Caco-2 (cell line): ENCODE results near the gene ENTR1. TPM values are rescaled to one million over a fixed set of nuclear protein-coding genes. Genes with fewer than 3 reads are reported as not detected.

Source experiments
- BruUV-seq: library from RNA; stranded (reverse); fragments of 400-500 nt; replicated peaks from 2 replicates; lab custom pipeline; 2021; lab: Mats Ljungman, UMichigan
- CTCF ChIA-PET: fragments of 300-600 bp; sonication (Branson Sonifier 250); formaldehyde crosslinking; loops from one replicate; lab custom pipeline; 2022; ENCODE audit warnings: antibody characterized with exemption; lab: Charles Lee
- POLR2A ChIA-PET: fragments of 300-600 bp; sonication (Branson Sonifier 250); formaldehyde crosslinking; loops from one replicate; lab custom pipeline; 2022; ENCODE audit warnings: antibody characterized with exemption; lab: Charles Lee
- DNase-seq, 2 experiments: peaks; one replicate each; pipeline versions ENCODE4 v3.0.0 to v3.0.0-alpha.2; 2020 to 2022
- H3K27me3 ChIP-seq: replicated peaks from 2 replicates; pipeline ENCODE4 v1.6.0; 2011; ENCODE audit warnings: low read length; ENCODE audit not compliant: control insufficient read depth, insufficient read depth
- H3K36me3 ChIP-seq: 2 replicates; pipeline ENCODE4 v1.5.1; 2011; ENCODE audit warnings: low read length; ENCODE audit not compliant: control insufficient read depth, insufficient read depth
- H3K4me1 ChIP-seq: fragments of 250-450 bp; sonication (Bioruptor Pico); 2 replicates; pipeline ENCODE4 v1.5.1; 2020; ENCODE audit warnings: mild to moderate bottlenecking
- H3K4me3 ChIP-seq: 2 replicates; pipeline ENCODE4 v1.5.1; 2011; ENCODE audit warnings: low read depth, mild to moderate bottlenecking, control low read depth, low read length
- H3K9me3 ChIP-seq: fragments of 250-450 bp; sonication (Bioruptor Pico); 2 replicates; pipeline ENCODE4 v1.5.1; 2020; ENCODE audit warnings: mild to moderate bottlenecking, moderate library complexity
- H3K27ac Mint-ChIP-seq: one replicate; pipeline ENCODE4 v1.8.0; 2022; ENCODE audit warnings: mixed read lengths; ENCODE audit not compliant: unreplicated experiment
- H3K27me3 Mint-ChIP-seq: one replicate; pipeline ENCODE4 v1.8.0; 2022; ENCODE audit warnings: mixed read lengths; ENCODE audit not compliant: insufficient read depth, unreplicated experiment
- H3K36me3 Mint-ChIP-seq: one replicate; pipeline ENCODE4 v1.8.0; 2022; ENCODE audit warnings: mild to moderate bottlenecking, mixed read lengths; ENCODE audit not compliant: insufficient read depth, unreplicated experiment
- H3K4me1 Mint-ChIP-seq: one replicate; pipeline ENCODE4 v1.8.0; 2022; ENCODE audit warnings: low read depth, mixed read lengths; ENCODE audit not compliant: unreplicated experiment
- H3K4me3 Mint-ChIP-seq: one replicate; pipeline ENCODE4 v1.8.0; 2022; ENCODE audit warnings: mild to moderate bottlenecking, moderate library complexity, mixed read lengths; ENCODE audit not compliant: unreplicated experiment
- H3K9me3 Mint-ChIP-seq: one replicate; pipeline ENCODE4 v1.8.0; 2022; ENCODE audit warnings: mixed read lengths; ENCODE audit not compliant: unreplicated experiment
- CTCF ChIP-seq, 2 experiments: fragments of 200-600 bp in 1 of 2; IDR thresholded peaks; 1 replicate in 1 of 2; 2 replicates in 1 of 2; pipeline versions ENCODE4 v1.5.1 to v1.8.0; 2011 to 2022; ENCODE audit warnings: antibody characterized with exemption in 1 of 2, control low read depth in 1 of 2, inconsistent platforms in 1 of 2, low read depth in 1 of 2, low read length in 1 of 2, mild to moderate bottlenecking in 1 of 2, moderate library complexity in 1 of 2; ENCODE audit not compliant: insufficient read depth in 1 of 2, severe bottlenecking in 1 of 2, unreplicated experiment in 1 of 2
- intact Hi-C: fragments of 100-400 bp; cut with micrococcal nuclease; formaldehyde crosslinking; loops from one replicate; pipeline ENCODE4 v1.10.0; 2022; ENCODE audit not compliant: unreplicated experiment
- total RNA-seq: library from RNA; stranded (reverse); gene quantifications from 2 replicates; pipeline ENCODE4 v1.2.3, GENCODE V29; 2022

Gene ENTR1
- total RNA-seq, 1 experiment from 2014 or later = 85.2 TPM

GRCh38 chr9:136365775-136366222, 44.6 kb downstream of the ENTR1 start:
- Mint-ChIP-seq H3K36me3 (peaks cover 39% of the 10 kb centered on the region), H3K9me3 (no peaks in the 10 kb centered on the region), H3K4me1 (no peaks in the 10 kb centered on the region), H3K27me3 (no peaks in the 10 kb centered on the region), H3K4me3 (no peak overlapping the region), H3K27ac (peak overlapping the region; percentile 80)
- Histone ChIP-seq H3K4me1 (peaks cover 7% of the 10 kb centered on the region), H3K4me3 (no peak overlapping the region), H3K36me3 (no peaks in the 10 kb centered on the region), H3K9me3 (no peaks in the 10 kb centered on the region), H3K27me3 (no peaks in the 10 kb centered on the region)
- ChIA-PET CTCF (interaction anchor here (1.8 kb wide), 1 partner anchor 20 kb away, joined by 12 read pairs; no protein-coding TSS in a partner anchor), POLR2A (no interaction called here)
- intact Hi-C loops = no loop called here
- BruUV-seq = no TSS peak
- no peak for DNase-seq
- no peak for TF ChIP-seq CTCF (IDR thresholded peaks at IDR 0.05; ENCODE audit: insufficient read depth in 1 of 2, low read depth in 1 of 2, low read length in 1 of 2, severe bottlenecking in 1 of 2, unreplicated experiment in 1 of 2)

- Mint-ChIP-seq H3K4me3 (no peak overlapping the region), H3K27ac (peak overlapping the region; percentile 80), H3K36me3 (peaks cover 42% of the 10 kb centered on the region), H3K9me3 (no peaks in the 10 kb centered on the region), H3K4me1 (no peaks in the 10 kb centered on the region), H3K27me3 (no peaks in the 10 kb centered on the region)
- TF ChIP-seq CTCF (IDR thresholded peaks at IDR 0.05; ENCODE audit: insufficient read depth in 1 of 2, low read depth in 1 of 2, low read length in 1 of 2, severe bottlenecking in 1 of 2, unreplicated experiment in 1 of 2) = no peak
- H3K4me1 ChIP-seq = peaks cover 7% of the 10 kb centered on the region
- intact Hi-C loops = loop anchor here (5.0 kb wide), 2 partner anchors 32 to 38 kb away; partner anchors contain the start of gene GPSM1
- no TSS peak for BruUV-seq
- H3K36me3 ChIP-seq = no peaks in the 10 kb centered on the region
- ChIA-PET POLR2A (no interaction called here), CTCF (interaction anchor here (1.8 kb wide), 1 partner anchor 19 kb away, joined by 12 read pairs; no protein-coding TSS in a partner anchor)
- no peak for DNase-seq
- H3K9me3 ChIP-seq = no peaks in the 10 kb centered on the region
- H3K27me3 ChIP-seq = no peaks in the 10 kb centered on the region
- no peak overlapping the region for H3K4me3 ChIP-seq
These were observed 45.3 kb downstream of the ENTR1 start for GRCh38 chr9:136364942-136365774.

GRCh38 chr9:136363949-136364748, 46.3 kb downstream of the ENTR1 start:
- Histone ChIP-seq H3K9me3 (no peaks in the 10 kb centered on the region), H3K4me3 (peak overlapping the region; percentile 22)
- no peaks in the 10 kb centered on the region for H3K9me3 Mint-ChIP-seq

More at GRCh38 chr9:136363949-136364748, 46.3 kb downstream of the ENTR1 start:
- Mint-ChIP-seq H3K36me3 (peaks cover 52% of the 10 kb centered on the region), H3K27me3 (no peaks in the 10 kb centered on the region), H3K27ac (no peak overlapping the region), H3K4me3 (peak overlapping the region; percentile 73), H3K4me1 (no peaks in the 10 kb centered on the region)
- Histone ChIP-seq H3K27me3 (no peaks in the 10 kb centered on the region), H3K36me3 (no peaks in the 10 kb centered on the region; the same call in 1 of the 2 replicates), H3K4me1 (peaks cover 7% of the 10 kb centered on the region)
- no peak for TF ChIP-seq CTCF (IDR thresholded peaks at IDR 0.05; ENCODE audit: insufficient read depth in 1 of 2, low read depth in 1 of 2, low read length in 1 of 2, severe bottlenecking in 1 of 2, unreplicated experiment in 1 of 2)
- intact Hi-C loops = loop anchor here (1.0 to 5.0 kb wide), 3 partner anchors 18 to 37 kb away; partner anchors contain the start of gene GPSM1
- CTCF ChIA-PET = interaction anchor here (0.7 to 1.7 kb wide), 8 partner anchors 8 to 268 kb away, joined by 3 to 49 read pairs (median 4); no protein-coding TSS in a partner anchor
- TSS peak; percentile 39 for BruUV-seq
- no peak for DNase-seq
- POLR2A ChIA-PET = interaction anchor here (2.1 kb wide), 1 partner anchor 18 kb away, joined by 13 read pairs; no protein-coding TSS in a partner anchor
